ENCODE results near the gene DHRS7. TPM values are rescaled to one million over a fixed set of nuclear protein-coding genes. Genes with fewer than 3 reads are reported as not detected.
A peak's percentile ranks its signal among the peaks of the same experiment; 100 is the strongest.

DHRS7 gene
- total and polyA plus RNA-seq, 9 of the 15 experiments (the other 6 are each of a cell fraction or from before 2014, with no cell fraction given): 10.2 to 20.1 (median 15.7) TPM

- TF ChIP-seq E2F8 (IDR thresholded peaks at IDR 0.05; ENCODE audit: low read depth, partially characterized antibody): no peak
- peak; percentile 37 for TF ChIP-seq PRDM10 (IDR thresholded peaks at IDR 0.05; ENCODE audit: partially characterized antibody)
- intact Hi-C loops (cut with micrococcal nuclease) (no loop called here), in situ Hi-C loops (cut with MboI) (no loop called here)
- no peaks in the 10 kb centered on the region for H4K20me1 ChIP-seq (replicated peaks; ENCODE audit: control insufficient read depth, insufficient read depth, low read length)
- H3K36me3 ChIP-seq (ENCODE audit: control insufficient read depth, insufficient read depth, low read length): peaks cover 19% of the 10 kb centered on the region; the same call in 2 of the 3 replicates
- FAIRE-seq (no peak), ATAC-seq (no peak), DNase-seq (ENCODE audit: extremely low read depth in 1 of 4, low spot score in 3 of 4) (no peak)
- H3K79me2 ChIP-seq (ENCODE audit: control insufficient read depth, insufficient read depth, low read length): peaks cover 79% of the 10 kb centered on the region
- no peaks in the 10 kb centered on the region; the same call in 1 of the 2 replicates for H3K9me3 ChIP-seq (replicated peaks; ENCODE audit: control insufficient read depth, insufficient read depth, low read depth, low read length)
- no peak overlapping the region; the same call in 1 of the 2 replicates for H3K4me2 ChIP-seq (ENCODE audit: insufficient read depth, low read length)
- ChIA-PET POLR2A (no interaction called here), CTCF (ENCODE audit: low intra/inter-chr PET ratio) (interaction anchor here (0.6 kb wide), 1 partner anchor 1743 kb away, joined by 3 read pairs; no protein-coding TSS in a partner anchor)
- no peak overlapping the region for H2AFZ ChIP-seq (ENCODE audit: low read depth, low read length)
- H3K27ac ChIP-seq (ENCODE audit: extremely low read depth, low read depth, low read length): no peak overlapping the region
- H3K4me3 ChIP-seq: no peak overlapping the region
- H3K9ac ChIP-seq (ENCODE audit: insufficient read depth in 1 of 2, low read depth in 2 of 2, low read length in 2 of 2): no peak overlapping the region
- H3K9me1 ChIP-seq (ENCODE audit: control insufficient read depth, insufficient read depth, low read length): no peaks in the 10 kb centered on the region
- BruUV-seq (replicated peaks): no TSS peak
- peaks cover 0 to 22% of the 10 kb centered on the region in 2 experiments; a peak in 3 of 5 replicates for H3K4me1 ChIP-seq (replicated peaks in 1 of 2; ENCODE audit: control insufficient read depth in 2 of 2, insufficient read depth in 2 of 2, low read length in 2 of 2)
- H3K27me3 ChIP-seq (ENCODE audit: control insufficient read depth in 2 of 2, insufficient read depth in 2 of 2, low read length in 2 of 2): no peaks in the 10 kb centered on the region
Observed at GRCh38 chr14:60095231-60095630, 70.0 kb downstream of the DHRS7 start.
